ENCODE data around the gene GJA4.

The GJA4 gene

GRCh38 chr1:34784751-34785221, 8.0 kb upstream of the GJA4 start:
- DNase-seq (ENCODE audit: insufficient read length, low spot score) (no peak), FAIRE-seq (no peak)
- TF ChIP-seq CTCF (IDR thresholded peaks at IDR 0.05; ENCODE audit: insufficient read depth, missing control alignments), result no peak

DNA sequence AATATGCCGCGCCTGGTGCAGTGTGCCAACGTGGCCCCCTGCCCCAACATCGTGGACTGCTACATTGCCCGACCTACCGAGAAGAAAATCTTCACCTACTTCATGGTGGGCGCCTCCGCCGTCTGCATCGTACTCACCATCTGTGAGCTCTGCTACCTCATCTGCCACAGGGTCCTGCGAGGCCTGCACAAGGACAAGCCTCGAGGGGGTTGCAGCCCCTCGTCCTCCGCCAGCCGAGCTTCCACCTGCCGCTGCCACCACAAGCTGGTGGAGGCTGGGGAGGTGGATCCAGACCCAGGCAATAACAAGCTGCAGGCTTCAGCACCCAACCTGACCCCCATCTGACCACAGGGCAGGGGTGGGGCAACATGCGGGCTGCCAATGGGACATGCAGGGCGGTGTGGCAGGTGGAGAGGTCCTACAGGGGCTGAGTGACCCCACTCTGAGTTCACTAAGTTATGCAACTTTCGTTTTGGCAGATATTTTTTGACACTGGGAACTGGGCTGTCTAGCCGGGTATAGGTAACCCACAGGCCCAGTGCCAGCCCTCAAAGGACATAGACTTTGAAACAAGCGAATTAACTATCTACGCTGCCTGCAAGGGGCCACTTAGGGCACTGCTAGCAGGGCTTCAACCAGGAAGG, 7.4 kb upstream of the GJA4 start:
- no peak for TF ChIP-seq CTCF (IDR thresholded peaks at IDR 0.05; ENCODE audit: insufficient read depth, missing control alignments)
- no peak for FAIRE-seq

DNA sequence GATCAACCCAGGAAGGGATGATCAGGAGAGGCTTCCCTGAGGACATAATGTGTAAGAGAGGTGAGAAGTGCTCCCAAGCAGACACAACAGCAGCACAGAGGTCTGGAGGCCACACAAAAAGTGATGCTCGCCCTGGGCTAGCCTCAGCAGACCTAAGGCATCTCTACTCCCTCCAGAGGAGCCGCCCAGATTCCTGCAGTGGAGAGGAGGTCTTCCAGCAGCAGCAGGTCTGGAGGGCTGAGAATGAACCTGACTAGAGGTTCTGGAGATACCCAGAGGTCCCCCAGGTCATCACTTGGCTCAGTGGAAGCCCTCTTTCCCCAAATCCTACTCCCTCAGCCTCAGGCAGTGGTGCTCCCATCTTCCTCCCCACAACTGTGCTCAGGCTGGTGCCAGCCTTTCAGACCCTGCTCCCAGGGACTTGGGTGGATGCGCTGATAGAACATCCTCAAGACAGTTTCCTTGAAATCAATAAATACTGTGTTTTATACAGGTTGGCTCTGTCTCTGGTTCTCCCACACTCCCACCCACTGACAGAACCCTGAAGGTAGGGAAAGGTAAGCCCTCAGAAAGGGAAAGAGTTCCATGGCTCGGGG, 6.8 kb upstream of the GJA4 start:
- no peak for TF ChIP-seq CTCF (IDR thresholded peaks at IDR 0.05; ENCODE audit: insufficient read depth, missing control alignments)
- DNase-seq (ENCODE audit: insufficient read length, low spot score) (no peak), FAIRE-seq (no peak)

More for the DNA sequence above, 7.4 kb upstream of the GJA4 start:
- no peak for DNase-seq (ENCODE audit: insufficient read length, low spot score)

DNA sequence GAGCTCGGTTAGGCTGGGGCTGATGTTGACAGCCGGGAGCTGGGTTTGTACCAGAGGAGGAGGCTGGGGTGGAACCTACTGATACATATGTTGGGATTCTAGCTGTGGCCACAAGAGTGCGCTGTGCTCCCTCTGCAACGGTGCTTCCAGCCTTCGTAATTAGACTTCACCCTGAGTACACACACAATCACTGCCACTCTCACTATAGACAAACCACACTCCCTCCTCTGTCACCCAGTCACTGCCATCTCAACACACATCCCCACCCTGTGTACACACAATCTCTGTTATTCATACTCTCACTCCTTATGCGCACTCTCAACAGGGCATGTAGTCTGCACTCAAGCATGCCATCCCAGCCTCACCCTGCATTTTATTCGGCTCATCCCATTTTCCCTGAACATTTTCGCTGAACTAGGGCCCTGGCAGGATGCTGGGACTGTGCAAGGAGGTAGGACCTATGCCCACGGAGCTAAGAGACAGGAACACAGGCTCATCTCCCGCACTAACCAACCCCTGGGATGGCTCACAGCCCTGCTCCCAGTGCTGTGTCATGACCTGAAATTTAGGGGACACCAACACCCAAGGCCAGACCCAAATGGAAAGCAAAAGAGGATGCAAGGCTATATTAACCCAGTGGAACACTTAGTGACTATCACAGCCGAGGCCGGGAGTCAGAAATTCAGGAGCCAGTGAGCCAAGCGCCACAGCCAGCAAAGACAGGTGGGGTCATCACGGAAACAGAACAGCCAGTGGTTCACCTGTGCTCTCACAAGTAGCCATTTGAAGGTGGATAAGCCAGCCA, 6.1 kb upstream of the GJA4 start:
- FAIRE-seq (peak; percentile 73), DNase-seq (ENCODE audit: insufficient read length, low spot score) (peak; percentile 58)
- TF ChIP-seq CTCF (IDR thresholded peaks at IDR 0.05; ENCODE audit: insufficient read depth, missing control alignments), result peak; percentile 85

DNA sequence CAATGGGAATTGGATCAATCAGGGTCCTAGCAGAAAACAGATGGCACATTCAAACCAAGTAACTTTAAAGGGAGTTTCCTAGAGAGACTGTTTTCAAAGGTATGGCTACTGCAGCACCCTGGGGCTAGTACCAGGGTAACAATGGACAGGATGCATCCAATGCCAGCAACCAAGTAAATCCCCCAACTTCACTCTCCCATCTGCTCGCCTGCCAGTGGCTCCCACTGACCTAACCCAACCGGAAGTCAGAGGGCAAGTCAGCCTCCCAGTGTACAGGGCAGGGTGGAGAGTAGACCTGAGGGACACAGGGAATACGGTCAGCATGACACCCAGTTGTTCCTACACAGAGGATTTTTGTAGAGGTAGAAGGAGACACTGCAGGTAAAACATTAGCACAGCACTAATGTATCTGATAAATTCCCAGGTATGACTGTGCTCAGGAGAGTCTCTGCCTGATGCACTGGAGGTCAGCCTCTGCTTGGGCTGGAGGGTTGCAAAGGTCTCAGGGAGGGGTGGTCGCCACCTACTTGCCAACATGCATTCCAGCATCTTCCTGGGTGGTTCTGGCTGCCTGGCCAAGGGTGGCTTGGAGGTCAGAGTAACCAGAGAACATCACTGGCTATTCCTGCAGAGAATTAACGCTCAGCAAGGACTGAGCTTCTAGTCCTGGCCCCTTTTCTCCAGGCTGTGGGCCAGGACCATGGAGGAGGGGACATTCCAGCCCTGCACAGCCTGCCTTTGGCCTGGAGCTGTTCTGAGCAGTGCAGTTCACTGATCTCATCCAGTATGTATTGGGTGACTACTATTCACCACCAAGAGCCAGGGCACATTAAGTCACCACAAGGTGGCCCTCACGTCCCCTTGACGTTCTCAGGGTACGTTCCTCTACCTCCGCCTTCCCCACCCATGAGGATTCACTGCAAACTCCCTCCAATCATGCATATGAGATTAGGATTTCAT, 5.1 kb upstream of the GJA4 start:
- TF ChIP-seq CTCF (IDR thresholded peaks at IDR 0.05; ENCODE audit: insufficient read depth, missing control alignments), result peak; percentile 33
- DNase-seq (ENCODE audit: insufficient read length, low spot score) (no peak), FAIRE-seq (no peak)

GRCh38 chr1:34790985-34791384, 1.8 kb upstream of the GJA4 start:
- TF ChIP-seq CTCF (IDR thresholded peaks at IDR 0.05; ENCODE audit: insufficient read depth, missing control alignments), result no peak
- no peak for FAIRE-seq
- DNase-seq (ENCODE audit: insufficient read length, low spot score), result no peak

Data from D721Med (cell line).